Breast epithelium (tissue), 4 donors: Measurements from ENCODE around the gene FNDC3B. TPM values are rescaled to one million over a fixed set of nuclear protein-coding genes. Genes with fewer than 3 reads are reported as not detected.
A peak's percentile ranks its signal among the peaks of the same experiment; 100 is the strongest.

Source experiments
- DNase-seq, 2 donors: peaks; one replicate each; pipeline ENCODE4 v3.0.0-alpha.2; 2019; ENCODE audit warnings: low spot score in 2 of 2
- H3K27ac ChIP-seq, 2 donors: fragments of 200-600 bp; sonication (generic) in 1 of 2; one replicate each; pipeline ENCODE4 v1.5.1; 2016 to 2019; ENCODE audit warnings: mild to moderate bottlenecking in 1 of 2
- H3K27me3 ChIP-seq, 2 donors: fragments of 200-600 bp; sonication (generic) in 1 of 2; one replicate each; pipeline versions ENCODE4 v1.5.1 to v1.6.0; 2017 to 2019; ENCODE audit warnings: control low read depth in 1 of 2, mild to moderate bottlenecking in 1 of 2
- H3K36me3 ChIP-seq: fragments of 200-600 bp; one replicate; pipeline ENCODE4 v1.5.1; 2019
- H3K4me1 ChIP-seq, 2 donors: fragments of 200-600 bp; sonication (generic); one replicate each; pipeline ENCODE4 v1.5.1; 2016 to 2019; ENCODE audit warnings: control low read depth in 1 of 2
- H3K4me3 ChIP-seq, 3 donors: fragments of 200-600 bp; sonication (generic); 1 replicate in 2 of 3; 2 replicates in 1 of 3; pipeline ENCODE4 v1.5.1; 2016 to 2019; ENCODE audit warnings: mild to moderate bottlenecking in 3 of 3, moderate library complexity in 2 of 3
- H3K9me3 ChIP-seq, 2 donors: fragments of 200-600 bp; sonication (generic) in 1 of 2; one replicate each; pipeline ENCODE4 v1.5.1; 2016 to 2019; ENCODE audit warnings: control low read depth in 1 of 2
- POLR2A ChIP-seq: fragments of 450-650 bp; IDR thresholded peaks from one replicate; pipeline ENCODE4 v1.6.1; 2016; ENCODE audit warnings: antibody characterized with exemption, mild to moderate bottlenecking, moderate library complexity
- POLR2AphosphoS5 ChIP-seq, 3 donors: sonication (generic); formaldehyde crosslinking; IDR thresholded peaks; one replicate each; pipeline ENCODE4 v1.6.1; 2017; ENCODE audit warnings: antibody characterized with exemption in 3 of 3
- intact Hi-C: fragments of 100-400 bp; cut with DNase I; formaldehyde crosslinking; loops from one replicate; pipeline ENCODE4 v1.15.1; 2023; ENCODE audit warnings: low total_unique reads
- total RNA-seq, 3 donors: library from RNA; depleted of rRNA; stranded (reverse); fragments of >200 nt; gene quantifications; one replicate each; pipeline ENCODE4 v1.1.0, GENCODE V29; 2016
- TF ChIP-seq, protein P1 (sequence below), 3 donors: fragments of 450-650 bp; IDR thresholded peaks; one replicate each; pipeline ENCODE4 v1.5.1; 2016 to 2017; ENCODE audit warnings: antibody characterized with exemption in 3 of 3, mild to moderate bottlenecking in 3 of 3, moderate library complexity in 3 of 3

Gene FNDC3B
- total RNA-seq, 3 donors from 2014 or later, result 131 to 172 (median 149) TPM

- TF ChIP-seq, protein P1, sequence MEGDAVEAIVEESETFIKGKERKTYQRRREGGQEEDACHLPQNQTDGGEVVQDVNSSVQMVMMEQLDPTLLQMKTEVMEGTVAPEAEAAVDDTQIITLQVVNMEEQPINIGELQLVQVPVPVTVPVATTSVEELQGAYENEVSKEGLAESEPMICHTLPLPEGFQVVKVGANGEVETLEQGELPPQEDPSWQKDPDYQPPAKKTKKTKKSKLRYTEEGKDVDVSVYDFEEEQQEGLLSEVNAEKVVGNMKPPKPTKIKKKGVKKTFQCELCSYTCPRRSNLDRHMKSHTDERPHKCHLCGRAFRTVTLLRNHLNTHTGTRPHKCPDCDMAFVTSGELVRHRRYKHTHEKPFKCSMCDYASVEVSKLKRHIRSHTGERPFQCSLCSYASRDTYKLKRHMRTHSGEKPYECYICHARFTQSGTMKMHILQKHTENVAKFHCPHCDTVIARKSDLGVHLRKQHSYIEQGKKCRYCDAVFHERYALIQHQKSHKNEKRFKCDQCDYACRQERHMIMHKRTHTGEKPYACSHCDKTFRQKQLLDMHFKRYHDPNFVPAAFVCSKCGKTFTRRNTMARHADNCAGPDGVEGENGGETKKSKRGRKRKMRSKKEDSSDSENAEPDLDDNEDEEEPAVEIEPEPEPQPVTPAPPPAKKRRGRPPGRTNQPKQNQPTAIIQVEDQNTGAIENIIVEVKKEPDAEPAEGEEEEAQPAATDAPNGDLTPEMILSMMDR (IDR thresholded peaks at IDR 0.05), result no peak
- no peak for TF ChIP-seq POLR2A
- no peak for TF ChIP-seq POLR2AphosphoS5 (IDR thresholded peaks at IDR 0.05)
- intact Hi-C loops, result no loop called here
- Histone ChIP-seq H3K4me3 (no peak overlapping the region), H3K36me3 (no peaks in the 10 kb centered on the region), H3K27me3 (no peaks in the 10 kb centered on the region), H3K9me3 (no peaks in the 10 kb centered on the region), H3K27ac (no peak overlapping the region), H3K4me1 (peaks cover 0 to 8% of the 10 kb centered on the region in 2 donors)
- no peak for DNase-seq
Measured at GRCh38 chr3:172325461-172325860, 286.1 kb downstream of the FNDC3B start.

GRCh38 chr3:172326993-172327392 is 287.6 kb downstream of the FNDC3B start:
- Histone ChIP-seq H3K9me3 (no peaks in the 10 kb centered on the region), H3K4me1 (no peaks in the 10 kb centered on the region), H3K36me3 (no peaks in the 10 kb centered on the region), H3K4me3 (no peak overlapping the region), H3K27ac (peak overlapping the region in 1 of 2 donors; percentile 14), H3K27me3 (no peaks in the 10 kb centered on the region)
- no peak for DNase-seq
- TF ChIP-seq, protein P1 (IDR thresholded peaks at IDR 0.05), result no peak
- TF ChIP-seq POLR2A (no peak), POLR2AphosphoS5 (IDR thresholded peaks at IDR 0.05) (no peak)
- intact Hi-C loops, result no loop called here

DNA sequence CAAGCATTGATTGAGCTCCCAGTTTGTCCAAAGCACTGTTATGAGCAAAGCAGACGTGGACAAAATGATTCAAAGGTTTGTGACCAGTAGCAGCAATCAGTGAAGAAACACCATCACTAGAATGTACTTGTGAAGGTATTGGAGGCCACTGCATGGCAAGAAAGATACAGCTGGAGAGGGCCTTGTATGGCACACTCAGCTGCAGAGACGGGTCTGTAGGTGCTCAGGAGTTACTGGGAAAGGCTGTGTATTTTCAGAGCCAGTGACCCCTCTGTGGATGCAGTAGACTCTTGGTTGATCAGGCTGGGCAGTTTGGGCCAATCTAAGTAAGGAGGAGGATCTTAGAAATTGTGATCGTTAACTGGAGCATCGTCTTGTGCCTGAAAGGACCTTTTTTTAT is 288.9 kb downstream of the FNDC3B start:
- Histone ChIP-seq H3K27ac (no peak overlapping the region), H3K36me3 (no peaks in the 10 kb centered on the region), H3K4me3 (no peak overlapping the region), H3K9me3 (no peaks in the 10 kb centered on the region), H3K4me1 (no peaks in the 10 kb centered on the region), H3K27me3 (no peaks in the 10 kb centered on the region)
- intact Hi-C loops, result no loop called here
- TF ChIP-seq POLR2A (no peak), POLR2AphosphoS5 (IDR thresholded peaks at IDR 0.05) (no peak)
- TF ChIP-seq, protein P1 (IDR thresholded peaks at IDR 0.05), result no peak
- no peak for DNase-seq

GRCh38 chr3:172329070-172329469 is 289.7 kb downstream of the FNDC3B start:
- no peaks in the 10 kb centered on the region for H3K36me3 ChIP-seq

GRCh38 chr3:172330413-172330812 is 291.0 kb downstream of the FNDC3B start:
- TF ChIP-seq POLR2A (no peak), POLR2AphosphoS5 (IDR thresholded peaks at IDR 0.05) (no peak)
- TF ChIP-seq, protein P1 (IDR thresholded peaks at IDR 0.05), result no peak
- Histone ChIP-seq H3K36me3 (no peaks in the 10 kb centered on the region), H3K9me3 (no peaks in the 10 kb centered on the region), H3K27ac (peak overlapping the region in 1 of 2 donors; percentile 21), H3K4me3 (no peak overlapping the region), H3K27me3 (no peaks in the 10 kb centered on the region), H3K4me1 (no peaks in the 10 kb centered on the region)
- no peak for DNase-seq
- intact Hi-C loops, result no loop called here

More at GRCh38 chr3:172329070-172329469, 289.7 kb downstream of the FNDC3B start:
- H3K4me3 ChIP-seq, result no peak overlapping the region
- intact Hi-C loops, result no loop called here
- TF ChIP-seq, protein P1 (IDR thresholded peaks at IDR 0.05), result no peak
- peak overlapping the region in 1 of 2 donors; percentile 26 for H3K27ac ChIP-seq
- no peaks in the 10 kb centered on the region for H3K4me1 ChIP-seq
- H3K27me3 ChIP-seq, result no peaks in the 10 kb centered on the region
- DNase-seq, result no peak
- no peaks in the 10 kb centered on the region for H3K9me3 ChIP-seq
